Naive thymus-derived CD4-positive, alpha-beta T cell (primary cell): ENCODE results near the gene CHRM5. TPM values are rescaled to one million over a fixed set of nuclear protein-coding genes. Genes with fewer than 3 reads are reported as not detected.
"Not testable (repeated sequence)": the region's sequence is repeated elsewhere in the genome, so short reads cannot be mapped to it uniquely, and the experiment has no call there.

Experiments
- ATAC-seq: fragments of 150-1000 bp; cut with Tn5 transposase; 2 replicates; pipeline ENCODE4 v1.10.0; 2021; ENCODE audit warnings: mild to moderate bottlenecking, moderate library complexity
- CTCF ChIA-PET: fragments of 350-600 bp; sonication (Branson Sonifier 250); formaldehyde crosslinking; loops from one replicate; lab custom pipeline; 2021; ENCODE audit warnings: antibody characterized with exemption; lab: Charles Lee
- POLR2A ChIA-PET: fragments of 350-600 bp; sonication (Branson Sonifier 250); formaldehyde crosslinking; loops from one replicate; lab custom pipeline; 2021; ENCODE audit warnings: antibody characterized with exemption, inconsistent platforms; lab: Charles Lee
- DNase-seq, 9 donors: peaks; one replicate each; pipeline versions ENCODE4 v3.0.0 to v3.0.0-alpha.2; 2020 to 2022; ENCODE audit warnings: mixed read lengths in 1 of 9
- H3K27ac ChIP-seq: one replicate; pipeline ENCODE4 v1.7.0; 2013; ENCODE audit warnings: mild to moderate bottlenecking, low read depth, low read length, moderate library complexity
- H3K27me3 ChIP-seq, 2 donors: one replicate each; pipeline ENCODE4 v1.7.0; 2013; ENCODE audit warnings: low read length in 2 of 2, mild to moderate bottlenecking in 2 of 2, moderate library complexity in 2 of 2; ENCODE audit not compliant: control insufficient read depth in 2 of 2, insufficient read depth in 2 of 2
- H3K36me3 ChIP-seq, 3 experiments: 1 replicate in 2 of 3; 2 replicates in 1 of 3; pipeline ENCODE4 v1.7.0; 2013; ENCODE audit warnings: low read length in 3 of 3, mild to moderate bottlenecking in 3 of 3, moderate library complexity in 1 of 3; ENCODE audit not compliant: insufficient read depth in 3 of 3, control insufficient read depth in 2 of 3
- H3K4me1 ChIP-seq, 2 donors: one replicate each; pipeline ENCODE4 v1.7.0; 2013; ENCODE audit warnings: low read length in 2 of 2, mild to moderate bottlenecking in 2 of 2, moderate library complexity in 1 of 2; ENCODE audit not compliant: control insufficient read depth in 2 of 2, insufficient read depth in 2 of 2
- H3K4me3 ChIP-seq: 2 replicates; pipeline ENCODE4 v1.7.0; 2013; ENCODE audit warnings: mild to moderate bottlenecking, low read length
- H3K9me3 ChIP-seq, 3 experiments: 1 replicate in 2 of 3; 2 replicates in 1 of 3; pipeline ENCODE4 v1.7.0; 2013; ENCODE audit warnings: low read length in 3 of 3; ENCODE audit not compliant: control insufficient read depth in 2 of 3
- H3K27ac Mint-ChIP-seq, 9 donors: one replicate each; pipeline ENCODE4 v1.8.0; 2020 to 2022; ENCODE audit warnings: mixed read lengths in 9 of 9, mild to moderate bottlenecking in 8 of 9, moderate library complexity in 5 of 9, inconsistent platforms in 2 of 9
- H3K27me3 Mint-ChIP-seq, 5 donors: one replicate each; pipeline ENCODE4 v1.8.0; 2021 to 2022; ENCODE audit warnings: mixed read lengths in 5 of 5, mild to moderate bottlenecking in 1 of 5
- H3K36me3 Mint-ChIP-seq, 5 donors: one replicate each; pipeline ENCODE4 v1.8.0; 2020 to 2022; ENCODE audit warnings: mixed read lengths in 5 of 5, mild to moderate bottlenecking in 3 of 5, inconsistent platforms in 1 of 5
- H3K4me1 Mint-ChIP-seq, 7 donors: one replicate each; pipeline ENCODE4 v1.8.0; 2020 to 2022; ENCODE audit warnings: mixed read lengths in 7 of 7, mild to moderate bottlenecking in 3 of 7, inconsistent platforms in 1 of 7
- H3K4me3 Mint-ChIP-seq, 10 donors: one replicate each; pipeline ENCODE4 v1.8.0; 2020 to 2022; ENCODE audit warnings: mild to moderate bottlenecking in 10 of 10, mixed read lengths in 10 of 10, moderate library complexity in 6 of 10, inconsistent platforms in 2 of 10
- H3K9me3 Mint-ChIP-seq, 11 donors: one replicate each; pipeline ENCODE4 v1.8.0; 2020 to 2022; ENCODE audit warnings: mixed read lengths in 11 of 11, mild to moderate bottlenecking in 4 of 11, inconsistent platforms in 1 of 11, moderate library complexity in 1 of 11
- intact Hi-C, 2 donors: fragments of 100-400 bp; cut with micrococcal nuclease; formaldehyde crosslinking; loops; one replicate each; pipeline ENCODE4 v1.15.1; 2023
- polyA plus RNA-seq, 2 donors: library from polyadenylated mRNA; unstranded; fragments of 300-500 nt; fragmentation: Illumina TruSeq; gene quantifications; one replicate each; pipeline ENCODE4 v1.2.3, GENCODE V29; 2021
- total RNA-seq, 6 experiments: library from RNA in 5 of 6; stranded (reverse) in 5 of 6; gene quantifications; 1 replicate in 5 of 6; 2 replicates in 1 of 6; pipeline ENCODE4 v1.2.3 and lab custom pipeline; 2021 to 2026

The CHRM5 gene
- total and polyA plus RNA-seq, 7 experiments from 2014 or later, result 0.15 TPM; not detected in 6

DNA sequence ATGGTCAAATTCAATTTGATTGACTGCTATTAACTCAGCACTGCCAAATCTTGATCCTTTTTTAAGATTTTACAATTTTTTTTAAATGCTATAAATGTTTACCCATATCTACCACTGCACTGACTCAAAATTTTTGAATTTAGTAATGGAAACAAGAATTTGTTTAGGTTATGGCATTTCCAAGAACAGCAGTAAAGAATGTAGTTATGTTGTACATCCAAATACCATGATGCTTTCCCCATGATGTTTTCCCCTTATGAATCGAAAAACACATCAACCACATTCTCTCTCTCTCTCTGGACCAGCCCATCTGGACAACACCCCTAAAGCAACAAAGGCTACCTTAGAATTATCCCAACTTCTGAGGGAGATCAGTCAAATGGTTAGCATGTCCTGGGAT, 14.2 kb downstream of the CHRM5 start:
- Mint-ChIP-seq H3K9me3 (no peaks in the 10 kb centered on the region), H3K4me3 (no peak overlapping the region), H3K27ac (no peak overlapping the region), H3K27me3 (no peaks in the 10 kb centered on the region), H3K4me1 (peaks cover 0 to 1% (median 0%) of the 10 kb centered on the region in 7 donors), H3K36me3 (peaks cover 0 to 11% (median 0%) of the 10 kb centered on the region in 5 donors)
- no peaks in the 10 kb centered on the region for H3K9me3 ChIP-seq
- no peaks in the 10 kb centered on the region for H3K36me3 ChIP-seq
- no peak overlapping the region for H3K4me3 ChIP-seq
- intact Hi-C loops, result no loop called here
- no peaks in the 10 kb centered on the region for H3K4me1 ChIP-seq
- no peaks in the 10 kb centered on the region for H3K27me3 ChIP-seq
- DNase-seq (no peak), ATAC-seq (no peak)
- ChIA-PET CTCF (no interaction called here), POLR2A (no interaction called here)
- no peak overlapping the region for H3K27ac ChIP-seq

DNA sequence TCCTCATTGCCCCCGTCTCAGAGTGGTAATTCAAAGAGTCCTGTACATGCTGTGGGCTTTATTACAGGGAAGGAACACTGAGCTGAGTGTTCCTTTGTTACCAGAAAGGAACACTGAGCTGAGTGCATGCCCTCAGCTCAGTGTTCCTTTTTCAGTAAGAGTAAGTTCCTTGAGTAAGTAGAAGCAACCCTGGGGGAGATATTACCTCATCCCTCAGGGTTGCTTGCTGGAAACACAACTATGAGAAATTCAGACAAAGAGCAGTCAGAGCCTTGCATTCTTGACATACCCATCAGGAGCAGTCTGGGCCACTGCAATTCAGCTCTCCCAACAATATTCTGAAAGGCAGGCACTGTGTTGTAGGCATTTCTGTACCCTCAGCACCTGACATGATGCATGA, 17.0 kb downstream of the CHRM5 start:
- no peaks in the 10 kb centered on the region for H3K4me1 ChIP-seq
- ChIA-PET POLR2A (no interaction called here), CTCF (no interaction called here)
- no peak overlapping the region for H3K27ac ChIP-seq
- intact Hi-C loops, result no loop called here
- no peak overlapping the region for H3K4me3 ChIP-seq
- Mint-ChIP-seq H3K9me3 (no peaks in the 10 kb centered on the region), H3K27ac (no peak overlapping the region), H3K27me3 (peaks cover 0 to 4% (median 0%) of the 10 kb centered on the region in 5 donors), H3K4me3 (no peak overlapping the region), H3K36me3 (peaks cover 0 to 16% (median 0%) of the 10 kb centered on the region in 5 donors), H3K4me1 (peaks cover 0 to 4% (median 0%) of the 10 kb centered on the region in 7 donors)
- no peaks in the 10 kb centered on the region for H3K36me3 ChIP-seq
- H3K9me3 ChIP-seq, result no peaks in the 10 kb centered on the region
- ATAC-seq, result no peak
- DNase-seq, result no peak
- no peaks in the 10 kb centered on the region for H3K27me3 ChIP-seq

DNA sequence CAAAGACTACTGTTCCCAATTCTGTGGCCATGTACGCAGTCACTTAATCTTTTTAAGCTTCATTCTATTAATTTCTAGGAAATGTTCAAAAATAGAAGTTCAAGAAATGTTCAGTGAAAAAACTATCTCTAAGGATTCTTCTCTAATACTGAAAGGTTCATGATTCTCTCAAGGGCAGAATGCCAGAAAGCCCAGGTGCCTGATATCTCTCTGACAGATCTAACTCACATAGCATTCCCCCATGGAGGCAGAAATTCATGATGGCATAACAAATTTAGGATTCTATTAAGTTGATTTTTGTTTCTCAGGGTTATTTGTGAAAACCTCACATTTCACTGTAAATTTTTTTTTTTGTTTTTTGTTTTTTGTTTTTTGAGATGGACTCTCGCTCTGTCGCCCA, 17.5 kb downstream of the CHRM5 start:
- Histone ChIP-seq H3K27ac (no peak overlapping the region), H3K4me1 (no peaks in the 10 kb centered on the region), H3K36me3 (no peaks in the 10 kb centered on the region), H3K4me3 (no peak overlapping the region), H3K9me3 (no peaks in the 10 kb centered on the region), H3K27me3 (no peaks in the 10 kb centered on the region)
- ChIA-PET POLR2A (no interaction called here), CTCF (no interaction called here)
- Mint-ChIP-seq H3K9me3 (no peaks in the 10 kb centered on the region), H3K4me1 (peaks cover 0 to 4% (median 0%) of the 10 kb centered on the region in 7 donors), H3K27ac (no peak overlapping the region), H3K36me3 (peaks cover 0 to 17% (median 0%) of the 10 kb centered on the region in 5 donors), H3K4me3 (no peak overlapping the region), H3K27me3 (peaks cover 0 to 4% (median 0%) of the 10 kb centered on the region in 5 donors)
- intact Hi-C loops, result no loop called here
- ATAC-seq (no peak), DNase-seq (no peak)

DNA sequence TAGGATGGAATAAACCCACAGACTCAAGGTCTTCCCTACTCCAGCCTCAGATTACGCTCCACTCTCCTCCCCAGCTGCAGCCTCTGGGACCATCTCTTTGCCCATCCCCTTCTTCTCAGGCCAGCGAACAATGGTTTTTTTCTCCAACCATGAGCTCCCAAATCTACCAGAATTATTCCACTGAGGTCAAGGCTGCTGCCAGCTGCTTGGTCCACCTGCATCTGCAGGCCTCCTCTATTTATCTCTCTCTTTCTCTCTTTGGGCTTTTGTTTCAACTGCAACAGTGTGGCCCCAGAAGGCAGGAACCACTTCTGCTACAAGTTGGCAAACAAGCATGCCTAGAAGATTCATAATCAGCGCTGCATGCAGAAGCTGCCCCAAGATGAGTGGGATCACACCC, 19.1 kb downstream of the CHRM5 start:
- POLR2A ChIA-PET, result no interaction called here
- Histone ChIP-seq H3K36me3 (no peaks in the 10 kb centered on the region), H3K27me3 (no peaks in the 10 kb centered on the region), H3K9me3 (no peaks in the 10 kb centered on the region), H3K27ac (no peak overlapping the region), H3K4me3 (no peak overlapping the region), H3K4me1 (no peaks in the 10 kb centered on the region)
- Mint-ChIP-seq H3K27me3 (peaks cover 0 to 4% (median 0%) of the 10 kb centered on the region in 5 donors), H3K36me3 (peaks cover 0 to 27% (median 5%) of the 10 kb centered on the region in 5 donors), H3K9me3 (no peaks in the 10 kb centered on the region), H3K4me3 (no peak overlapping the region), H3K27ac (no peak overlapping the region), H3K4me1 (peaks cover 0 to 4% (median 0%) of the 10 kb centered on the region in 7 donors)
- CTCF ChIA-PET, result no interaction called here
- DNase-seq (no peak), ATAC-seq (no peak)
- intact Hi-C loops, result no loop called here

DNA sequence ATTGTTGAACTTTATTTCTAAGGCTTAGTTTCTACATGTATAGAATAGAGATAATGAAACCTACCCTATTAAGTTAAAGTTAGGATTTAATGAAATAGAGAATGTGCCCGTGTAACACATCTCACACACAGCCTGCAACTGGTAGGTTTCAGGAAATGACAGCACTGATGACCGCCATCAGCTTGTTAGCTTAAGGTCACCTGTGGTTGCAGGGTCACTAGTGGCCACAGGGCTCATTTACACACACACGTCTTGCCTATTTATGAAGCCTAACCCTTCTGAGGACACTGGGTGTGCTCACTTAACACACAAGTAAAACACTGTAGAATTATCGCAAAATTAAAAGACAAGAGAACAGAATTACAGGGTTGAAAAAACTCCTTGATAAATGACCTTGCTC, 20.1 kb downstream of the CHRM5 start:
- no peak for DNase-seq
- H3K4me1 ChIP-seq, result no peaks in the 10 kb centered on the region
- ChIA-PET POLR2A (no interaction called here), CTCF (no interaction called here)
- H3K36me3 ChIP-seq, result no peaks in the 10 kb centered on the region
- H3K36me3 Mint-ChIP-seq, result peaks cover 0 to 34% (median 5%) of the 10 kb centered on the region in 5 donors
- intact Hi-C loops, result no loop called here
- no peak overlapping the region for H3K4me3 Mint-ChIP-seq
- H3K27me3 Mint-ChIP-seq, result peaks cover 0 to 4% (median 0%) of the 10 kb centered on the region in 5 donors
- H3K9me3 Mint-ChIP-seq, result no peaks in the 10 kb centered on the region
- no peak for ATAC-seq
- H3K27ac Mint-ChIP-seq, result no peak overlapping the region
- no peak overlapping the region for H3K27ac ChIP-seq
- H3K27me3 ChIP-seq, result no peaks in the 10 kb centered on the region
- H3K4me3 ChIP-seq, result no peak overlapping the region
- H3K4me1 Mint-ChIP-seq, result peaks cover 0 to 4% (median 0%) of the 10 kb centered on the region in 7 donors
- no peaks in the 10 kb centered on the region for H3K9me3 ChIP-seq

DNA sequence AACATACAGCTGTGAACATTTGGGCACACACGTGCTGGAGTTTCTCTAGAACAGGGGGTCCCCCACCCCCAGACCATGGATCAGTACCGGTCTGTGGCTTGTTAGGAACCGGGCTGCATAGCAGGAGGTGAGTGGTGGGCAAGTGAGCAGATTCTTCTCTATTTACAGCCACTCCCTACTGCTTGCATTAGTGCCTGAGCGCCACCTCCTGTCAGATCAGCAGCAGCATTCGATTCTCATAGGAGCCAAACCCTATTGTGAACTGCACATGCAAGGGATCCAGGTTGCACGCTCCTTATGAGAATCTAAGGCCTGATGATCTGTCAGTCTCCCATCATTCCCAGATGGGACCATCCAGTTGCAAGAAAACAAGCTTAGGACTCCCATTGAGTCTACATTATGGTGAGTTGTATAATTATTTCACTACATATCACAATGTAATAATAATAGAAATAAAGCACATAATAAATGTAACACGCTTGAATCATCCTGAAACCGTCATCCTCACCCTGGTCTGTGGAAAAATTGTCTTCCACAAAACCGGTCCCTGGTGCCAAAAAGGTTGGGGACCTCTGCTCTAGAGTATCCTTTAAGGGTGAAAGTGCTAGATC, 25.8 kb downstream of the CHRM5 start:
- Histone ChIP-seq H3K36me3 (no peaks in the 10 kb centered on the region), H3K4me3 (no peak overlapping the region), H3K27ac (no peak overlapping the region), H3K27me3 (no peaks in the 10 kb centered on the region), H3K4me1 (no peaks in the 10 kb centered on the region), H3K9me3 (no peaks in the 10 kb centered on the region)
- Mint-ChIP-seq H3K4me1 (peaks cover 0 to 4% (median 0%) of the 10 kb centered on the region in 7 donors), H3K27ac (no peak overlapping the region), H3K36me3 (peaks cover 0 to 21% (median 5%) of the 10 kb centered on the region in 5 donors), H3K27me3 (peaks cover 0 to 4% (median 0%) of the 10 kb centered on the region in 5 donors), H3K4me3 (no peak overlapping the region), H3K9me3 (no peaks in the 10 kb centered on the region)
- DNase-seq (no peak), ATAC-seq (no peak)
- intact Hi-C loops, result no loop called here
- POLR2A ChIA-PET, result no interaction called here
- CTCF ChIA-PET, result no interaction called here

DNA sequence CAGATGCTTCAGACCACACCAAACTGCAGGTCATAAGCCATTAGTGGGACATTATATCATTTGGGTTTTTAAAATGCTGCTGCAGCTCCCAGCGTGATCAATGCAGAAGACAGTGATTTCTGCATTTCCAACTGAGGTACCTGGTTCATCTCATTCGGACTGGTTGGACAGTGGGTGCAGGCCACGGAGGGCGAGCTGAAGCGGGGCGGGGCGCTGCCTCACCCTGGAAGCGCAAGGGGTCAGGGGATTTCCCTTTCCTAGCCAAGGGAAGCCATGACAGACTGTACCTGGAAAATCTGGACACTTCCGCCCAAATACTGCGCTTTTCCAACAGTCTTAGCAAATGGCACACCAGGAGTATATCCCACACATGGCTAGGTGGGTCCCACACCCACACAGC, 27.4 kb downstream of the CHRM5 start:
- H3K27me3 ChIP-seq, H3K4me1 ChIP-seq, H3K27ac Mint-ChIP-seq, H3K9me3 Mint-ChIP-seq, H3K4me3 ChIP-seq, POLR2A ChIA-PET, intact Hi-C loops, ATAC-seq, H3K9me3 ChIP-seq, CTCF ChIA-PET, H3K36me3 ChIP-seq, H3K4me3 Mint-ChIP-seq, H3K4me1 Mint-ChIP-seq, DNase-seq, H3K27me3 Mint-ChIP-seq, H3K27ac ChIP-seq: not testable (repeated sequence)
- peaks cover 0 to 17% (median 5%) of the 10 kb centered on the region in 5 donors for H3K36me3 Mint-ChIP-seq
